HepG2 (cell line): ENCODE measurements around the gene LGALS4. TPM values are rescaled to one million over a fixed set of nuclear protein-coding genes. Genes with fewer than 3 reads are reported as not detected.

ENCODE experiments used
- CREM ChIP-seq, 2 experiments: sonication (generic) in 1 of 2; formaldehyde crosslinking in 1 of 2; IDR thresholded peaks; 2 replicates each; pipeline versions ENCODE4 v1.4.0 to v1.6.1; 2016 to 2020; ENCODE audit warnings: antibody characterized with exemption in 1 of 2, mild to moderate bottlenecking in 1 of 2, missing genetic modification reagents in 1 of 2
- DNMT3B ChIP-seq: conservative IDR thresholded peaks from 2 replicates; pipeline ENCODE4 v1.6.1; 2016; ENCODE audit warnings: missing biosample characterization, control low read depth
- FOXM1 ChIP-seq: sonication (generic); formaldehyde crosslinking; IDR thresholded peaks from 2 replicates; pipeline ENCODE4 v1.5.0; 2020; ENCODE audit warnings: missing genetic modification reagents
- MIER3 ChIP-seq: IDR thresholded peaks from 2 replicates; pipeline ENCODE4 v1.6.1; 2016; ENCODE audit warnings: missing compliant biosample characterization, borderline replicate concordance
- NCOR1 ChIP-seq: fragments of 200-600 bp; sonication (generic); IDR thresholded peaks from 2 replicates; pipeline ENCODE4 v1.7.0; 2017; ENCODE audit warnings: antibody characterized with exemption, low read length, borderline replicate concordance
- NR2C2 ChIP-seq: sonication (generic); formaldehyde crosslinking; IDR thresholded peaks from 2 replicates; pipeline ENCODE4 v1.4.0; 2020; ENCODE audit warnings: missing genetic modification reagents, mild to moderate bottlenecking, moderate library complexity, borderline replicate concordance
- NR2F1 ChIP-seq, 2 experiments: fragments of 450-650 bp in 1 of 2; formaldehyde crosslinking in 1 of 2; IDR thresholded peaks; 2 replicates each; pipeline versions ENCODE4 v1.5.0 to v1.6.1; 2016 to 2020; ENCODE audit warnings: mild to moderate bottlenecking in 1 of 2, missing compliant biosample characterization in 1 of 2, missing genetic modification reagents in 1 of 2, moderate library complexity in 1 of 2
- RFXAP ChIP-seq: sonication (generic); formaldehyde crosslinking; IDR thresholded peaks from 2 replicates; pipeline ENCODE4 v1.4.0; 2020; ENCODE audit warnings: missing genetic modification reagents, borderline replicate concordance
- RXRB ChIP-seq: IDR thresholded peaks from 2 replicates; pipeline ENCODE4 v1.6.1; 2016; ENCODE audit warnings: borderline replicate concordance, missing genetic modification reagents, missing compliant biosample characterization
- SOX13 ChIP-seq, 3 experiments: fragments of 450-650 bp in 1 of 3; sonication (generic) in 1 of 3; formaldehyde crosslinking in 1 of 3; IDR thresholded peaks in 2 of 3; conservative IDR thresholded peaks in 1 of 3; 2 replicates each; pipeline versions ENCODE4 v1.5.0 to v1.6.1; 2016 to 2020; ENCODE audit warnings: antibody characterized with exemption in 1 of 3, mild to moderate bottlenecking in 1 of 3, missing compliant biosample characterization in 1 of 3, missing genetic modification reagents in 1 of 3, moderate library complexity in 1 of 3
- TAF15 ChIP-seq: fragments of 200-400 bp; formaldehyde crosslinking; IDR thresholded peaks from one replicate; pipeline ENCODE4 v1.6.1; 2018; ENCODE audit warnings: mild to moderate bottlenecking, low read depth, low read length; ENCODE audit not compliant: poor library complexity, severe bottlenecking
- TARDBP ChIP-seq: sonication (generic); formaldehyde crosslinking; IDR thresholded peaks from 2 replicates; pipeline ENCODE4 v1.8.0; 2022; ENCODE audit warnings: mild to moderate bottlenecking, missing genetic modification reagents
- TBX3 ChIP-seq: fragments of 450-650 bp; IDR thresholded peaks from 2 replicates; pipeline ENCODE4 v1.6.1; 2017; ENCODE audit warnings: antibody characterized with exemption, mild to moderate bottlenecking, inconsistent platforms, borderline replicate concordance
- YEATS4 ChIP-seq: sonication (generic); formaldehyde crosslinking; IDR thresholded peaks from 2 replicates; pipeline ENCODE4 v1.4.0; 2020; ENCODE audit warnings: missing genetic modification reagents, borderline replicate concordance
- ZMAT3 ChIP-seq: sonication (generic); formaldehyde crosslinking; conservative IDR thresholded peaks from 2 replicates; pipeline ENCODE4 v1.7.0; 2021; ENCODE audit warnings: missing genetic modification reagents
- ZNF878 ChIP-seq: sonication (generic); formaldehyde crosslinking; IDR thresholded peaks from 2 replicates; pipeline ENCODE4 v1.8.1; 2023; ENCODE audit warnings: mild to moderate bottlenecking, missing genetic modification reagents, moderate library complexity
- polyA plus RNA-seq, 8 experiments: library from polyadenylated mRNA; depleted of rRNA in 3 of 8; stranded (reverse) in 7 of 8; unstranded in 1 of 8; fragments of >200 nt; fragmentation: Illumina TruSeq in 4 of 8; extraction: Trizol in 4 of 8; gene quantifications; 2 replicates each; pipeline versions ENCODE4 v1.2.1 to v1.2.3, GENCODE V29; 2011 to 2016; ENCODE audit warnings: low read depth in 4 of 8, missing spikeins in 1 of 8, mixed read lengths in 1 of 8; ENCODE audit not compliant: insufficient read depth in 1 of 8
- total RNA-seq, 5 experiments: library from RNA; depleted of rRNA; stranded (reverse); fragments of >200 nt; fragmentation: Illumina TruSeq; extraction: Trizol; gene quantifications; 2 replicates each; pipeline ENCODE4 v1.2.3, GENCODE V29; 2016; ENCODE audit warnings: low read depth in 1 of 5
- TF ChIP-seq, protein P1 (sequence below): sonication (generic); formaldehyde crosslinking; IDR thresholded peaks from 2 replicates; pipeline ENCODE4 v1.5.1; 2020; ENCODE audit warnings: mild to moderate bottlenecking, moderate library complexity, missing genetic modification reagents
- TF ChIP-seq, protein P2 (sequence below): sonication (generic); formaldehyde crosslinking; IDR thresholded peaks from 2 replicates; pipeline ENCODE4 v1.5.0; 2020; ENCODE audit warnings: mild to moderate bottlenecking, missing genetic modification reagents, moderate library complexity
- TF ChIP-seq, protein P3 (sequence below): IDR thresholded peaks from 2 replicates; pipeline ENCODE4 v1.6.1; 2016; ENCODE audit warnings: missing genetic modification reagents, missing compliant biosample characterization
- TF ChIP-seq, protein P4 (sequence below): sonication (generic); formaldehyde crosslinking; IDR thresholded peaks from 2 replicates; pipeline ENCODE4 v1.9.0; 2022; ENCODE audit warnings: low read depth, missing genetic modification reagents

LGALS4 gene
- total and polyA plus RNA-seq, 2 of the 13 experiments (the other 11 are each of a cell fraction or from before 2014, with no cell fraction given), result 0.24 to 0.71 TPM

DNA sequence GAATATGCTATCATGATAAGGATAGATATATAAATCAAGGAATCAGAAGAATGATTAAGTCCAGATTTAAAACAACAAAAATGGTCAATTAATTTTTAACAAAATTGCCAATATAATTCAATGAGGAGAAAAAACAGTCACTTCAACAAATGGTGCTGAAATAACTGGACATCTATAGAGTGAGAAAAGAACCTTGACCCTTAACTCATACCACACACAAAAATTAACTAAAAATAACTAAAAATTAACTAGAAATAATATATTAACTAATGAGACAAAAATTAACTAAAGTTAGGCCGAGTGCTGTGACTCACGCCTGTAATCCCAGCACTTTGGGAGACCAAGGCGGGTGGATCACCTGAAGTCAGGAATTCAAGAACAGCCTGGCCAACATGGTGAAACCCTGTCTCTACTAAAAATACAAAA, 48.9 kb downstream of the LGALS4 start (continued):
- TF ChIP-seq RFXAP (CRISPR knock-in tag) (0 out of 2 replicates have a peak, but pooled peaks have one; percentile 10), ZMAT3 (no peak), NR2C2 (CRISPR knock-in tag) (no peak), TBX3 (peak; percentile 87), CREM (IDR thresholded peaks at IDR 0.05) (peak; percentile 11; the same call in 1 of the 2 replicates), CREM (CRISPR knock-in tag; IDR thresholded peaks at IDR 0.05) (no peak), NR2F1 (CRISPR knock-in tag; IDR thresholded peaks at IDR 0.05) (peak in 1 of 2 experiments; percentile 85; a peak in 2 of 4 replicates), YEATS4 (peak; percentile 29; the same call in 1 of the 2 replicates), TARDBP (CRISPR knock-in tag) (no peak), MIER3 (CRISPR knock-in tag) (peak; percentile 7; the same call in 1 of the 2 replicates), SOX13 (IDR thresholded peaks at IDR 0.05) (no peak), SOX13 (CRISPR knock-in tag; conservative IDR thresholded peaks at IDR 0.05 in 1 of 2, IDR thresholded peaks at IDR 0.05 in 1 of 2) (0 out of 4 replicates have a peak, but pooled peaks of 1 of the 2 experiments have one; percentile 7), TAF15 (no peak), FOXM1 (no peak), RXRB (CRISPR knock-in tag) (peak; percentile 33; the same call in 1 of the 2 replicates), DNMT3B (no peak), ZNF878 (CRISPR knock-in tag) (no peak), NCOR1 (peak; percentile 42; the same call in 1 of the 2 replicates)
- TF ChIP-seq, protein P1, sequence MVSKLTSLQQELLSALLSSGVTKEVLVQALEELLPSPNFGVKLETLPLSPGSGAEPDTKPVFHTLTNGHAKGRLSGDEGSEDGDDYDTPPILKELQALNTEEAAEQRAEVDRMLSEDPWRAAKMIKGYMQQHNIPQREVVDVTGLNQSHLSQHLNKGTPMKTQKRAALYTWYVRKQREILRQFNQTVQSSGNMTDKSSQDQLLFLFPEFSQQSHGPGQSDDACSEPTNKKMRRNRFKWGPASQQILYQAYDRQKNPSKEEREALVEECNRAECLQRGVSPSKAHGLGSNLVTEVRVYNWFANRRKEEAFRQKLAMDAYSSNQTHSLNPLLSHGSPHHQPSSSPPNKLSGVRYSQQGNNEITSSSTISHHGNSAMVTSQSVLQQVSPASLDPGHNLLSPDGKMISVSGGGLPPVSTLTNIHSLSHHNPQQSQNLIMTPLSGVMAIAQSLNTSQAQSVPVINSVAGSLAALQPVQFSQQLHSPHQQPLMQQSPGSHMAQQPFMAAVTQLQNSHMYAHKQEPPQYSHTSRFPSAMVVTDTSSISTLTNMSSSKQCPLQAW, result 0 out of 2 replicates have a peak, but pooled peaks have one; percentile 19
- TF ChIP-seq, protein P2, sequence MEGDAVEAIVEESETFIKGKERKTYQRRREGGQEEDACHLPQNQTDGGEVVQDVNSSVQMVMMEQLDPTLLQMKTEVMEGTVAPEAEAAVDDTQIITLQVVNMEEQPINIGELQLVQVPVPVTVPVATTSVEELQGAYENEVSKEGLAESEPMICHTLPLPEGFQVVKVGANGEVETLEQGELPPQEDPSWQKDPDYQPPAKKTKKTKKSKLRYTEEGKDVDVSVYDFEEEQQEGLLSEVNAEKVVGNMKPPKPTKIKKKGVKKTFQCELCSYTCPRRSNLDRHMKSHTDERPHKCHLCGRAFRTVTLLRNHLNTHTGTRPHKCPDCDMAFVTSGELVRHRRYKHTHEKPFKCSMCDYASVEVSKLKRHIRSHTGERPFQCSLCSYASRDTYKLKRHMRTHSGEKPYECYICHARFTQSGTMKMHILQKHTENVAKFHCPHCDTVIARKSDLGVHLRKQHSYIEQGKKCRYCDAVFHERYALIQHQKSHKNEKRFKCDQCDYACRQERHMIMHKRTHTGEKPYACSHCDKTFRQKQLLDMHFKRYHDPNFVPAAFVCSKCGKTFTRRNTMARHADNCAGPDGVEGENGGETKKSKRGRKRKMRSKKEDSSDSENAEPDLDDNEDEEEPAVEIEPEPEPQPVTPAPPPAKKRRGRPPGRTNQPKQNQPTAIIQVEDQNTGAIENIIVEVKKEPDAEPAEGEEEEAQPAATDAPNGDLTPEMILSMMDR (CRISPR knock-in tag), result no peak
- TF ChIP-seq, protein P3, sequence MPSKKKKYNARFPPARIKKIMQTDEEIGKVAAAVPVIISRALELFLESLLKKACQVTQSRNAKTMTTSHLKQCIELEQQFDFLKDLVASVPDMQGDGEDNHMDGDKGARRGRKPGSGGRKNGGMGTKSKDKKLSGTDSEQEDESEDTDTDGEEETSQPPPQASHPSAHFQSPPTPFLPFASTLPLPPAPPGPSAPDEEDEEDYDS, result peak; percentile 58; the same call in 1 of the 2 replicates
- TF ChIP-seq, protein P4, sequence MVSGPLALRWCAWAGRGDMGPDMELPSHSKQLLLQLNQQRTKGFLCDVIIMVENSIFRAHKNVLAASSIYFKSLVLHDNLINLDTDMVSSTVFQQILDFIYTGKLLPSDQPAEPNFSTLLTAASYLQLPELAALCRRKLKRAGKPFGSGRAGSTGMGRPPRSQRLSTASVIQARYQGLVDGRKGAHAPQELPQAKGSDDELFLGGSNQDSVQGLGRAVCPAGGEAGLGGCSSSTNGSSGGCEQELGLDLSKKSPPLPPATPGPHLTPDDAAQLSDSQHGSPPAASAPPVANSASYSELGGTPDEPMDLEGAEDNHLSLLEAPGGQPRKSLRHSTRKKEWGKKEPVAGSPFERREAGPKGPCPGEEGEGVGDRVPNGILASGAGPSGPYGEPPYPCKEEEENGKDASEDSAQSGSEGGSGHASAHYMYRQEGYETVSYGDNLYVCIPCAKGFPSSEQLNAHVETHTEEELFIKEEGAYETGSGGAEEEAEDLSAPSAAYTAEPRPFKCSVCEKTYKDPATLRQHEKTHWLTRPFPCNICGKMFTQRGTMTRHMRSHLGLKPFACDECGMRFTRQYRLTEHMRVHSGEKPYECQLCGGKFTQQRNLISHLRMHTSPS (CRISPR knock-in tag), result no peak
